A204.1 (cell line): Measurements from ENCODE around the gene DICER1.
"Not testable (repeated sequence)": the region's sequence is repeated elsewhere in the genome, so short reads cannot be mapped to it uniquely, and the experiment has no call there.

Experiments used
- FAIRE-seq: peaks from 2 replicates; lab custom pipeline; 2012; peaks lifted over from hg19 to GRCh38; lab: Jason Lieb, UNC

Gene DICER1

GRCh38 chr14:95184413-95184790 lies 27.1 kb upstream of the DICER1 start:
- no peak for FAIRE-seq

- FAIRE-seq, result no peak
Measured at GRCh38 chr14:95183532-95184412, 26.4 kb upstream of the DICER1 start.

DNA sequence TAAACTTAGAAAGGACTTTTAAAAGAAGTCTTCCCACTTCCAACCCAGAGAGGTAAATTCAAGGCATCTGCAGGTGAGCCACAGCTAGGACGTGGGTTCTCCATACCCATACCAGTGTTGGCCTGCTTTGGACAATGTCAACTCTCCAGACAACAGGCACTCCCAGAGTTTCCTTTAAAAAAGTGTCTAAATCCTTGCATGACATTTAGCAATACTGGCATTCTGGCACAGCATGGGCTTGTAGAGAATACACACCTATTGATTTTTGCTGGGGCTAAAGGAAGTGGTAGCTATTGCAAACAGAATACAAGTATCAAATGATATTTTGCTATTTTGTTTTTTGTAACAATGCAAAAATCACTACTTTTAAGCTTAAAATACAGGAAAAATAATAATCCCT lies 25.8 kb upstream of the DICER1 start:
- no peak for FAIRE-seq

DNA sequence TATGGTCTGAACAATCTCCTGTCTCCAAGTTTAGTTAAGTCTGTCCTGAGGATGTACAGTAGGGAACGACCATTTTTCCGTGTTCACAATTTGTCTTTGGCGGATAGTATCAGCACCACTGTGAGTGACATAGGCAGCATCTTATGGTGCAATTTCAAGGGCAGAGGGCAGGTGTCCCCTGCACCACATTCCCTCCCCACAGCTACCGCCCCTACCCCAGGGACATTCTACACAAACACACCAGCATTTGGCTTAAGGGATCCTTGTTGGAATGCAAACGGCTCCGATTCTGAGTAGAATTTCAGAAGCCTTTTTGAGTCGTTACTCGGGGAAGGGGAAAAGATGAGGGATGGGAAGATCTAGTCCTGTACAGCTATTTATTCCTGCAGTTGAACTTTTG lies 25.1 kb upstream of the DICER1 start:
- no peak for FAIRE-seq

- no peak for FAIRE-seq
Measured at GRCh38 chr14:95180966-95181741, 23.8 kb upstream of the DICER1 start.

DNA sequence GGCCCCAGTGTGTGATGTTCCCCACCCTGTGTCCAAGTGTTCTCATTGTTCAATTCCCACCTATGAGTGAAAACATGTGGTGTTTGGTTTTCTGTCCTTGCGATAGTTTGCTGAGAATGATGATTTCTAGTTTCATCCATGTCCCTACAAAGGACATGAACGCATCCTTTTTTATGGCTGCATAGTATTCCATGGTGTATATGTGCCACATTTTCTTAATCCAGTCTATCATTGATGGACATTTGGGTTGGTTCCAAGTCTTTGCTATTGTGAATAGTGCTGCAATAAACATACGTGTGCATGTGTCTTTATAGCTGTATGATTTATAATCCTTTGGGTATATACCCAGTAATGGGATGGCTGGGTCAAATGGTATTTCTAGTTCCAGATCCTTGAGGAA lies 18.3 kb upstream of the DICER1 start:
- not testable (repeated sequence) for FAIRE-seq

DNA sequence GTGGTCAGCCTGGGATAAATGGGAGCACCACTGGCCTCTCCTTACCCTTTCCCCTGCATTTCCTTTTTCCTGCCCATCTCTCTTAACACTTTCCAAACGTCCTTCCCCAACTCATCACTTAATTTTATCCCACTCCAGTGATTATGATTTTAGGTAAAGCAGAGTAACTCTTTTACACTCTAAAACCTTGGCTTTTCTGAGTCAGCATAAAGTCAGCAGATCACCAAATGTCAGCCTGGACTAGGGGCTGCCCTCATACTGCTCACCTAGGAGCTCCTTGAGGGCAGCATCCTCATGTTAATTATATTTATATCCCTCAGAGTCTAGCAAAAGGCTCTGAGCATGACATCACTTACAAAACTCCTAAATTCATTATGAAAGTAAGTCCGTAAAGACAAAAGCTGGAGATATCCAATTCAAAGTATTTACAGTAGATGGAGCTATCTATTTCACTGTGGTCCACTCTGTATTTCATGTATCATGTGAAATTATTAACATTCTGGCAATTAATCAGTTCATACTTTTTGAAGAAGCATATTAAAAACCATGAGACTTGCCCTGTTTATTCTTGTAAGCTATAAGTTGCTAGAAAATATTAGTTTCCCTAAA lies 17.0 kb upstream of the DICER1 start:
- peak; percentile 39 for FAIRE-seq

DNA sequence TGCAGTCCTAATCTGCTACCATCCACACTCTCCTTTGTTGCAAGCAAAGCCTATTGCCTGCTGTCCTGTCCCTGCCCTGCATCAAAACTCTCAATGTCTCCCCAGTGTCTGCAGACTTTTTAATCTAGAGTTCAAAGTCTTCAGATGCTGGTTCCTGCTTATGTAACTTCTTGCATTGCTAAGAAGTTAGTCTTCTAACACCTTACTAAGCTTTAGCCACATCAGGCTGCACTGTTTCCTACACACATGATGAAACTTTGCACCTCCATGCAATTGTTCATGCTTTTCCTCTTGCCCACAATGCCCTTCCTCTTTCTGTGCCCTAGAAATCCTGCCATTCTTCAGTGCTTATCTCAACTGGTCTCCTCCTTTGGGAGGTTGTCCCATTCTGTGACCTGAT lies 16.2 kb upstream of the DICER1 start:
- no peak for FAIRE-seq

- no peak for FAIRE-seq
Measured at GRCh38 chr14:95167177-95167576, 9.8 kb upstream of the DICER1 start.

DNA sequence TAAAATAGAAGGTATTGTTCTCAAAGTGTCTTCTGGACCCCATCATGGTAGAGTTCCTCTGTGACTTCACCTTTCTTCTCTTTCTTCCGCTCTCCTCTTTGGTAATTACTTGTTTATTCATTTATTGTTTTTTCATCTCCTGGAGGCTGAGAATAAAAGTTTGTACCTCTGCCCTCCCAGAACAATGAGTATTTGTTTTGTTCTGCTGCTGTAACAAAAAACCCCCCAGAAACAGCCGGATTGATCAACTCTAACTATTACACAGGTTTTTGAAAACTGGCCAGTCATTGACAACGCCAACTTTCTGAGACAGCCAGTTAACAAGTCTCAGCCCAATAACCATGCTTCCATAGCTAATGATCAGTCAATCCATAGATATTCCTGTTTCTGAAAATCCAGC lies 8.2 kb upstream of the DICER1 start:
- no peak for FAIRE-seq

- FAIRE-seq, result no peak
Measured at GRCh38 chr14:95164506-95164905, 7.2 kb upstream of the DICER1 start.

DNA sequence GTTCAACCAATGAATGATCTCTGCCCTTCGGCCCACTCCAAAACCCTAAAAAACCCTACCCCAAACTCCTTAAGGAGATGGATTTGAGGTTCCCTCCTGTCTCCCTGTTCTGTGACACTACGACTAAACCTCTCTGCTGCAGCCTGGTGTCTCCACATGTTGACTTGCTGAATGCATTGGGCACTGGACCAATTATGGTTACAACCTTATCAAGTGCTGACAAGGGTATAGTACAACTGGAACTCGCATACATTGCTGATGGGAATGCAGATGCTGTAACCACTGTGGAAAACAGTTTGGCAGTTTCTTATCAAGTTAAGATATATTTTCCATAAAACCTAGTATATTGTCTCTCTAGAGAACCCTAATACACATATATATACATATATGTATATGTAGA lies 6.3 kb upstream of the DICER1 start:
- no peak for FAIRE-seq

DNA sequence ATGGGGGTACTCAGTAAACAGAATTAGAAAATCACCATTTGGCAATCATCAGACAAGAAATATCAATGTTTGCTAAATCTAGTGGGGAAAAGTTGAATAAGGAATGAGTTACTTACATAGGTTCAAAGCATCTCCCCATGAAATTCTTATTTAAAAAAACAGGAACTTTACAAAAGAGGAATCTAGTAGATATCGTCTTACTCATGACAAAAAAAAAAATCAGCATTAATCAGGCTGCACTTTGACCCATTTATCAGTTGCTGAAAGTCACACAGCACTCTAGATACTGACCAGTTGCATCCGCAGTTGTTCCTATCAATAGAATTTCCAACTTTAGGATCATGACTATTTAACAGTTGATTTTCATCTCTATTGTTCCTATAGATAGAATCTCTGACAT lies 5.8 kb upstream of the DICER1 start:
- no peak for FAIRE-seq

DNA sequence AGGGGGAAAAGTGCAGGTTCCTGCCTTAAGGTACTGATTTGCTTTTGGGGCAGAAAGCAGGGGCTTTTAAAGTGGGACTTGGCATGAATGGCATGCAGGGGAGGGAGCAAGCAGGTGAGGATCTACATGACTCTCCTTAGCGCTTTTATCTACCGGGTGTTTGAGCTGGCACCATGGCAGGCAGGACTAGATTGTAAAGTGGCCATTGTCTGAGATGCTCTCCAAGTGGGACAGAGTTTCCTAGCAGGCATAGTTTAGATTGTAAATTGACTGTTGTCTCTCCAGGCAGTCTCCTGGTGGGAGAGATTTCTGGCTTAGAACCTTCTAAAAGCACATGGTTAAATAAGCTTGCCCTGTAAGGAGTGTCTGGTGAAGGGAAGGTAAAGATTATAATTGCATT lies 5.3 kb upstream of the DICER1 start:
- no peak for FAIRE-seq

GRCh38 chr14:95157048-95157326 lies 342 bp downstream of the DICER1 start:
- no peak for FAIRE-seq

DNA sequence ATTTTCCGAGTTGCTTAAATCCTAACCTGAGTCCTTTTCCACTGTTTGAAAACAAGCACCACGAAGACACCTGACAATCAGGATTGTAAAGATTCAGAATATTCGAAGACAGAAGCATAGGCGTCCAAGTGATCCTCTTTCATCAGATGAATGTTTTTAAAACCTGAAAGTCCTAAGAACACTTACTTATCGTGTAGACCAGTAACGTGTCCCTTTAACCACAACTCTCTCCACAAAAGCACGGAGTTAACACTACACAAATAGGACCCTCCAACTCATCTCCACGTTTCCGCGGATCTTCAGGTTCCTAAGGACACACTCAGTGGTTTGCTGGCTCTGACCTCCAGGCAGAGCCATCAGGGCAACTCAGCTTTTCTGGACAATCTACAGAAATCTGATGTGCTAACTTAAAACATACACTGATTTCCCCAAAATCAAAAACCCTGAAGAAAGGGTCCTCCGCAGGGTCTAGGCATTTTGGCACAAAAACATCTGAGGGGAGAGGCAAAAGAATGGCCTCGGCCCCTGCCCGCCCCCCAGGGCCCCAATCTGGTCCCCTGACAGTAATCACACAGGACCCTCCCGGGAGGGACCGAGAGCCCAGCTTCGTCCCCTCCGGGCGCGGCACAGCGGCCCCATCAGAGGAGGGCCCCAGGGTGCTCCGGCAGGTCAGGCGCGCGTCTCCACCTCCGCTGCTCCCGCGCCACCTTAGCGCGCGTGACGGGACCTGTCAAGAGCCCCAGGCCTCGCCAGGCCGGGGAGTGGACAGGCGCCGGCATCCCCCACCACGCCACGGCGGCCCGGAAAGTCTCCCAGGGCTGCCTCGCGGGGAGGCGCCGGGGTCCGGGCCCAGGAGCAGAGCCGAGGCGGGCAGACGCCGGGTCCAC lies 925 bp downstream of the DICER1 start:
- FAIRE-seq, result no peak

DNA sequence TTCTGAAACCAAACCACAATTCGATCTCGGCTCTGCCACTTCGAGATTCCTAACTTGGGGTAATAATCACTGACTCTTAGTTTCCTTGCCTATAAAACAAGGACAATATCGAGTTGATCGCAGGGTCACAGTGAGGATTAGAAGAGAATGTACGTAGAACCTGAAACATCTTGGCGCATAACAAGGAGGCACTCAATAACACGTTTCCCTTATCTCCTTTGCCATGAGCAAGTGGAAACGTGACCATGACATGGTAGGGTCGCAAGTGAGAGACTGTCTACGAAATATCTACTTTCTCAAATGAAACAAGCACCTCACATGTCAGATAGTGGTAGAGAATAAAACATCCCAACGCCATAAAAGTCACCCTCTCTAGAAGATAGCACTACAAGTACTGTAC lies 2.3 kb downstream of the DICER1 start:
- no peak for FAIRE-seq

- no peak for FAIRE-seq
Measured at GRCh38 chr14:95153866-95154265, 3.5 kb downstream of the DICER1 start.

- FAIRE-seq, result no peak
Measured at GRCh38 chr14:95151561-95151960, 5.8 kb downstream of the DICER1 start.

GRCh38 chr14:95150910-95151309 lies 6.4 kb downstream of the DICER1 start:
- FAIRE-seq, result no peak

- FAIRE-seq, result no peak
Measured at GRCh38 chr14:95149441-95149840, 7.9 kb downstream of the DICER1 start.

GRCh38 chr14:95147597-95147996 lies 9.7 kb downstream of the DICER1 start:
- FAIRE-seq, result no peak
